ENCODE results near the gene TOP3B.

- TF ChIP-seq POLR2A (IDR thresholded peaks at IDR 0.05) (no peak), CTCF (IDR thresholded peaks at IDR 0.05) (no peak)
Measured at GRCh38 chr22:22003233-22003632, 20.6 kb upstream of the TOP3B start.
